HG02885 (cell line): Measurements from ENCODE around the gene TTI1.
"Not testable (repeated sequence)": the region's sequence is repeated elsewhere in the genome, so short reads cannot be mapped to it uniquely, and the experiment has no call there.

Experiments used
- ATAC-seq: cut with Tn5 transposase; IDR thresholded peaks from one replicate; pipeline ENCODE4 v1.9.1; 2021; ENCODE audit warnings: mild to moderate bottlenecking; ENCODE audit not compliant: unreplicated experiment, poor library complexity

The TTI1 gene

DNA sequence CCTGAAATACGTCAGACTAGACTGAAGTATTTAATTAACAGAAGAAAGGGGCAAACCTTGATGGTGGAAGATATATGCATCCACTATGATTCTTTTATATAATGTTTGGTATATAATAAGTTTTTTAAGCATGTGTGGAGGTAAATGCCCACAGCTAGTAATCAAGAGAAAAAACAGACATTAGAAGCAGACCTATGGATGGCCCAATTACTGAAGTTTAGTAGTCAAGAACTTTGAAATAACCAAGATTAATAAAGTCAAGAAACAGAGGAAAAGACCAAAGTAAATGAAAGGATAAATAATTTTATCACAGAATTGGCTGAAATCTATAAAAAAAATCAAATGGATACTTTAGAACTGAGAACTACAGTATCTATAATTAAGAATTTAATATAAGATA, 15.3 kb downstream of the TTI1 start:
- no peak for ATAC-seq

DNA sequence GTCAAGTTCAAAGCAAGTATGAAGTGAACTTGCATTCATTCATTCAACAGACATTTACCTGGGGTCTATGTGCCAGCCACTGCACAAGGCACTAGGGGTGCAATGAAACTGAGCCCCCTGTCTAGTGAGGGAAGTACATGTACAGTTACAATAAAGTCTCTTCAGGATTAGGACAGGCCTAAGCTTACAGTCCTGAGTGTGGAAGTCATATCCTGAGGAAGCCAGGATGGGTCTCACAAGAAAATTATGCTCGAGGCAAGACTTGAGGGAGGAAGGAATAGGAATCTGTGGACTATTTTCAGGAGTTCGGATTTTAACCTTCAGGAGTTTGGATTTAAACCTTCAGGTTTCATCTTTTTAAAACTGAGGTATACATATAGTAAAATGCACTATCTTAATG, 19.4 kb downstream of the TTI1 start:
- ATAC-seq = no peak

DNA sequence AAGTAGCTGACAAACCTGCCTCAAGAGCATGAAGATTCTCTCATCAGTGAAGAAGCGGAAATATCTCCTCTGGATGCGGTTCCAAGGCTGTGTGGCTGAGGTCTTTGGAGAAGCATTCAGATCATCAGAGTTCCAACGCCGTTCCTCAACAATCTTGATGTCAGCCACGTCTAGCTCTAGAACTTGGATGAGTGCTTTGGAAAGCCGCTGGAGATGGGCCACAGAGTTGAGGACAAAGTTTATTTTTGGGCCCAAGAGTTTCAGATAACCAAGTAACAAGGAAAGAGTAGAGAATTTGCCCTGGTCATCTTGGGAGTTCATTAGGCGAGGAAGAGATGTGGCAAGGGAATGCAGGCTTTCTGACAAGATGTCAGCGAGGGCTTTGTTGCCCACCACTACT, 20.9 kb downstream of the TTI1 start:
- ATAC-seq = no peak

DNA sequence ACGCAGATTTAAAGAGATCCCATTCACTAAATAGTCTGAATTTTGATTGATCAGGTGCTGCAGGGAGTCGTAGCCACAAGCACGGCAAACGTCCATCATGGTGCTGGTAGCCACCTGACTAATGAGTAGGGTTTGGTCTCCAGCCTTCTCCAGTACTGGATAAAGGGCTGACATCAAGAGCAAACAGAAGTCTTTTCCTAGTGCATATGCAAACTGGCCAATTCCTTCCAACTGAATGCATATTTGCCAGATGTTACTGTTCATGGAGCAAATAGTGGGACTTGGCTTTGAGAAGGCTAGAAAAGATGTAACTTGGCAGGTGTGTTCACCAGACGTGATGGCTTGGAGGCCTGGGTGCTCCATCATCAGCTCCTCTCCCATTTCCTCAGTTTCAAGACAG, 21.6 kb downstream of the TTI1 start:
- no peak for ATAC-seq

DNA sequence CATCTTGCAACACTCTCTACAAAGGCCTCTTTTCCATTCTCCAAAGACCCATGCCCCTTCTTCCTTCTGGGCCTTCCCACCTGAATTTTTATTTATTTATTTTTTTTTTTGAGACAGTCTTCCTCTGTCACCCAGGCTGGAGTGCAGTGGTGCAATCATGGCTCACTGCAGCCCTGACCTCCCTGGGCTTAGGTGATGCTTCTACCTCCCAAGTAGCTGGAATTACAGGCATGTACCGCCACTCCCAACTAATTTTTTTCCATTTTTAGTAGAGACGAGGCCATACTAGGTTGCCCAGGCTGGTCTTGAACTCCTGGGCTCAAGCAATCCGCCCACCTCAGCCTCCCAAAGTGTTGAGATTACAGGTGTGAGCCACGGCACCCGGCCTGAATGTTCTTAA, 23.8 kb downstream of the TTI1 start:
- not testable (repeated sequence) for ATAC-seq

DNA sequence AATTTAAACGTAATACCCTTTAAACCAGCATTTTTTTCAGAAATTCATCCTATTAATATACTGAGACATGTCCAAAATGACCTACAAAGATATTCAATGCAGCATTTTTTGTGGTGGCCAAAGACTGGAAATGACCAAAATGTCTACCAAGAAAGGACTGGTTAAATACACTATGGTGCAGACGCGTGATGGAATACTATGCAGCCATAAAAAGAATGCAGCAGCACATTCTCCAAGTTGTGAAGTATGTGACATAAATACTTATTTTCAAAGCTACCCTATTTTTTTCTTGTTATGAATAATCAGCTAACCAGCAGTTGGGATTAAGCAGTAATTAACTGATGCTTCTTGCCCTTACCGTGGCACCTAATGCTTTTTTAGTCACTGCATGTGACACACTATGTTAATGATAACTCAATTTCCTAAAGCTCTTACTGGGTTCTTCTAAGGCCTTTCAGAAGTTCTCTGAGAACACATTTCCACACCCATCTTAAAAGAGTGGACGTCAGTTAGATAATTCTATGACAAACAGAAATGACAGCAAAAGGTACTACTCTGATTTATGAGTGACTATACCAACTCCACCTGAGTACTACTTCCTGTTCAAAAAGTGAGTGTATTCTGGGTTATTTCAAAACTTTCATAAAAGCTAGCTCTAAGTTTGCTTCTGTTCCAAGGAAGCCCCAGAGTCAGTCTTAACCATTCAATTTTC, 24.9 kb downstream of the TTI1 start:
- no peak for ATAC-seq

DNA sequence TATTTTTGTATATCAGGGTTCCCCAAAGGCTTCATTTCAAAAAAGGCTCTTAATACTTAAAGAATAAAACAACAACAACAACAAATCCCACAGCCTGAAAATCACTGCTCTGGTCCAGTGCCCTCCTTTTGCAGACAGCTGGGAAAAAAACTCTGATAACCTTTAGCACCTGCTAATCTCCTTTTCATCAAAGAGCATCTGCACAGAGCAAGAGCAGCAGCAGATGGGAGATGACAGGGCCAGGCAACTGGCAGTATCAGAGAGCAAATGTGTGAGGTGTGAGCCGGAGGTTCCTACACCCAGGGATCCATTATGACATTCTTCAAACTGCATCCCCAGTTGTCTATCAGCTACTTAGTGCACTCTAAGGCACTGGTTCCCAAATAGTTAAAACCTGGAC, 25.7 kb downstream of the TTI1 start:
- no peak for ATAC-seq

DNA sequence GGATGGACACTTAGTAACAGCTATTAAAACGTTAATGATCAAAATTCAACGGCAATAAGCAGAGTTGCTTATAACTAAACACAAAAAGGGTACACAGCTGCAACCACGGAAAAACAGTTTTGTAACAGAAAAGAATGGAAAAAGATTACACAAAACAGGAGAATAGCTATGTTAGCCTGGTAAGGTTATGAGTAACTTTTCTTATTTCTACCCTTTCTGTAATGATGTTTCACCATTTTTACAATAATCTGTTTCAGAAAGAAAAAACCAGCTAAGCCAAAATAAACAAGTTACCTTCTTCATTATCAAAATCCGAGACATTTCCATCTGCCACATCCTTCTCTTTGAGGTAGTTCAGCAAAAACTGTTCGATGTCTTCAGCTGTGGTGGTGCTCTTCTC, 27.4 kb downstream of the TTI1 start:
- ATAC-seq = no peak

DNA sequence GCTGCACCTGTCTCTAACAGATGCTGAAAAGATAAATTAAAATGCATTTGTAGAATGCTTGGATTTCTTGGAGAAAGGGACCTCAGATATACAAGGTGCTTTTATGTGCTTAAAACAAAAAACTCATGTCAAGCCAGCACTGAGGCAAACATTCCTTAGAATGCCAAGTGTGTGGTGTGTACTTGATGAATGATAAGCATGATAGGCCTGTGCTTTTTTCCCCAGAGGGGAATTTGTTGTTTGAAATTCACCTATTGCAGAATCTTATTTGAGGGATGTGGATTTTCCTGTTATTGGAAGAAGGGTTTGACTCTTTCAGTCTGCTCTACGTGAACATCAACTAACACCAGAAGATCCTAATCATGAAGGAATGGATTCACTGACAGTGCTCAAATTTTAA, 28.8 kb downstream of the TTI1 start:
- ATAC-seq = no peak

DNA sequence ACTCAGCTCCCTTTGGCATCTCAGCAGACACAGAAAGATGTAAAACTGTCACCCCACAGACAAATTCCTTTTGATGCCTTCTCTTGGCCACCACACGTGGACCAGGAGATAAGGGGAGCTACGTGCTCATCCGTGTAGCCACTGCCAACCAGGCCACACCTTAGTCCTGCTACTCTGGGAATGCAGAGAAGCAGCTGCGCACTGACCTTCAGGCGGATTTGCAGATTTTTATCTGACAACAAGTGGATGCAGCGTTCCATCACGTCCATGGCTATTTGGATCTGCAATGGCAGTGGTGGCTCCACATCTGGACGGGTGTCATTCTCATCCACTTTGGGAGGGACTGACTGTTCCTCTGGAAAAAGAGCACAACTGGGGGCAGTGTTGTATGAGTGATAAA, 30.8 kb downstream of the TTI1 start:
- no peak for ATAC-seq

DNA sequence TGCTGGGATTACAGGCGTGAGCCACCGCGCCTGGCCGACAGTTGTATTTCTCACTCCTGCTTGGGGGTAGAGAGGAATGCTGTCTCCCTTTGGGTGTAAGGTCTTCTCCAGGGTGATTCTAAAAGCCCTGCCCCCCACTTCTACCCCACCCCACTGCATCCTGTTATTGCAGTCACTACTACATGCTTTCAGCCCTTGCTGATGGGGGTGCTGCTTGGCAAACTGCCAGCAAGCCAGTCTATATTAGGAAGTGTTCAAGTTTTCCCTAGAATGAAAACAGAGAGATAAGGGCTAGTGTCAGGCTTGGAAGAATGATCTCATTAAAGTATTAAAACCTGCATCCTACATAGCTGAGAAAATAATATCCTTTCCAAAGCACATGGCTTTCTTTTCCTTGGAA, 31.3 kb downstream of the TTI1 start:
- ATAC-seq = no peak

DNA sequence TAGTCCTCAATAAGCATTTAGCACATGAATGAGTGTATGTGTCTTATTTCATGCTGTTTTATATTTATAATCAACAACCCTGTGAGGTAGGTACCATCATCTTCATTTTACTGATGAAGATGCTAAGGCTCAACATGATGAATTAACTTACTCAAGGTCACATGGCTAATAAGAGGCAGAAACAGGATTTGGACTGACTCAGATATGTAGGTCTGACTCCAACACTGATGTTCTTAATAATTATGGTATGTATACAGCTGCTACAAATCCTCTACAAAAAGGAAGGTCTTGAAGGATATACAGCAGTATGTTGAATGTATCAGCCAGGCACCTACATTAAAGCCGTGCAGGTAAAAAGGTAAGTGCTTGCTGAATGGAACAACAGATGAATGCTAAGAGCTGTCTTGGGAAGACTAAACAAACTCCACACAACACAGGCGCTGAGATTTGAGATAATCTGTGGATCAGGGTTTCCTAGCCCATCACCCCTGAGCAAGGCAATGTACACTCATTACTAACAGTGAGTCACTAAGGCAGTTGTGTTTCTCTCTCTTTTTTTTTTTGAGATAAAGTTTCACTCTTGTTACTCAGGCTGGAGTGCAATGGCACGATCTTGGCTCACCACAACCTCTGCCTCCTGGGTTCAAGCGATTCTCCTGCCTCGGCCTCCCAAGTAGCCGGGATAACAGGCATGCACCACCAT, 31.9 kb downstream of the TTI1 start:
- ATAC-seq = no peak

DNA sequence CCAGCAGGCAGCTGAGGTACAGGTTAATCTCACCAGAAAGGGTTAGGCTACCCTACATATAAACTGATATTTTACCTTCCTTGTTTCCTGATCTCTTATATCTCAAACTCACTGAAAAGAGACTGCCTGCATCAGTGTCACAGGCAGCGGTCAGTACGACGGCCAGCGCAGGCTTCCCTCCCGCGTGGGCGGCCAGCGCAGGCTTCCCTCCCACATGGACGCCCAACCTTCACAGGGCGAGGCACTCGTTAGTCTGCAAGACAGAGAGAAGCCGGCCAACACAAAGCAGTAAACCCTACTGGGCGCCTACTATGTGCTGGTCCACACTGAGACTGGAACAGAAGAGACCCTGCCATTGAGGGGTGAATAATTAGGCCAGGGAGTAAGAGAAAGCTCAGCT, 33.0 kb downstream of the TTI1 start:
- ATAC-seq = no peak

DNA sequence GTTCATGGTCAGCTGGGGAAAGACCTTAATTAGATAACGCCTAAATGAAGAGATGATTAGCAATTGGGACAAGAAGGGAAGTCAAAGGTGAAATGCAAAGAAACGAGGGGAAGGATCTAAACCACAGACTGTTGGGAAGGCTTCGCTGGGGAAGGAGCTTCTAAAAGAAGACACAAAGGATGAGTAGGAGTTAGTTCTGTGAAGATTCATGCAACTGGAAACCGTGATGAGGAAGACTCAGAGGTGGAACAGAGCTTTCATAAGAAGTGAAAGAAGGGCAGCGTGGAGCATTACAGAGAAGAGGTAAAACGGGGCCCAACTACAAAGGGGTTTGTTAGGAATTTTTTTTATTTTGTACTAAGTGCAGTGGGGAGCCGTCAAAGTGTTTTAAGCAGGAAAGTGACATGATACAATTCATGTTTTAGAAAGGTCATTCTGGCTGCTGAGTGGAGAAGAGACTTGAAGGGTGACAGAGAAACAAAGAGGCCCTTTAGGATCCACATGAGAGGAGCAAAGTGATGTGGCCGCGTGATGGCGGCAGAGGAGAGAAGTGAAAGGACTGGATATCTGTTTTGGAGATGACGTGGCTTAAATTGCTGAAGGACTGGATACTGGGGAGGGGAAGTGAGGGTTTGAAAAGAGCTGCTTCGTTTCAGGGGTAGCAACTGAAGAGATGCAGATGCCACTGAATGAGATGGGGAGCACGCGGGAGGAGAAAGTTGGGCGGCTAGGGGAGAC, 33.6 kb downstream of the TTI1 start:
- ATAC-seq = no peak

DNA sequence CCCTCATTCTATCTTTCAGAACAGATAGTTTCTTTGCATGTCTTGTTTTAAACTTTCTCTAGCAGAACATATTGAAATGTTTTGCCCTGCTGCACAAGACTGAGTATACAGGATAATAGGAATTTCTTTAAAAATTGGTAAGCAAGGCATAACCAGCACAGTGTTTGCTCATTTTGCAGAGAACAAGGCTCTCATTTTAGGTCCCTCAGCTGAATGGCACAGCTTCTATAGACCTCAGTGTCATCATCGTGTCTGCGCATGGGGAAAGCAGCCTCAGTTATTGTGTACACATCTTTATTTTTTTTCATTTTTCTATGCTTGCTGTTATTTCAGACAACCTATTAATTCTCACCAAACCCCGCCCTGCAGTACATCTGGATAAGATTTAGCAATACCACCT, 35.7 kb downstream of the TTI1 start:
- no peak for ATAC-seq

DNA sequence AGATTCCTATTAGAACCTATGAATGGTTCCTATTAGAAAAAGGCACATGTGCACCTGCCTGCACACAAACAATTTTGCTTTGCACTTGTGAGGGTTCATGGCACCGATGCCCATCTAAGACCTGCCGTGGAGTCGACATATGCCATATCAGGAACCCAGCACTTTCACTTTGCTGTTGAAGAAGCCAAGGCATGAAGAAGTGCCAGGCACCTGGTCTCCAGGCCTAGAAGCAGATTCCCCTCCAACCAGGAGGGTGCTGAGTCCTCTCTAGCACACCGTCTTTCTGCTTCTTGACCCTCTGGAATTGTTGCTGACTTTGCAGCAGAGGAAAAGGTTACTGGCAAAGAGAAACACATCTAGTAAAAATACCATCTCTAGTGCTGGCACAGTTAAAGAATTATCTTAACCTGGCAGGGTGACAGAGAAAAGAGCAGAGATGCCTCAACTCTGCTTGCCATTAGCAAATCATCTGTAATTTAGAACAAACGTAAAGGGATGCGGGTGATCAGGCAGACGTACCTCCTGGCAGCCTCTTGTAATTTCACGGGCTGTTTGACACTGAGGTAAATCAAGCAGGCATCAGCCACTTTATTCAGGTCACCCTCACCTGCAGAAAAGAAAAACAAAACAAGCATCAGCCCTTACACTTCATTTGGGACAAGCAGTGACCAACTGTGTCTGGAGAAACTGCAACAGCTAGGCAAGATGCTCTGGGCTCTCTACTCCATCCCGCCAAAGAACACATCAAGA, 37.2 kb downstream of the TTI1 start:
- ATAC-seq = no peak

DNA sequence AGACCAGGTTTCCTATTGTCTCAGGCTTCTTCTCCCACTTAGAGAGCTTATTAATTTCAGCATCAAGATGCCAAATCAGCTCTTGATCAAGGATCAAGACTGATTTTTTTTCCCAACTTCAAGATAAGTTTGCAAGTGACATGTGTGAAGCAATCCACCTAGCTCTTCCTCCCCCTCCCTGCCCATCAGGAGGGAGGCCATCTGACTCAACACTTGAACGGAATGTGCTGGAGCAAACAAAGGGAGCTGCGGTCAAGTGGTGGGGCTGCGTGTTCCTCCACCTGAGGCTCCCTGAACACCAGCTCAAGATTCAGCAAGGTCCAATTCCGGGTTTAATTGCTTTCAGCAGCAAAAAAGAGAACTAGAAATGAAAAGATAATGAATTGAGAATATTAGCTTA, 38.7 kb downstream of the TTI1 start:
- no peak for ATAC-seq

DNA sequence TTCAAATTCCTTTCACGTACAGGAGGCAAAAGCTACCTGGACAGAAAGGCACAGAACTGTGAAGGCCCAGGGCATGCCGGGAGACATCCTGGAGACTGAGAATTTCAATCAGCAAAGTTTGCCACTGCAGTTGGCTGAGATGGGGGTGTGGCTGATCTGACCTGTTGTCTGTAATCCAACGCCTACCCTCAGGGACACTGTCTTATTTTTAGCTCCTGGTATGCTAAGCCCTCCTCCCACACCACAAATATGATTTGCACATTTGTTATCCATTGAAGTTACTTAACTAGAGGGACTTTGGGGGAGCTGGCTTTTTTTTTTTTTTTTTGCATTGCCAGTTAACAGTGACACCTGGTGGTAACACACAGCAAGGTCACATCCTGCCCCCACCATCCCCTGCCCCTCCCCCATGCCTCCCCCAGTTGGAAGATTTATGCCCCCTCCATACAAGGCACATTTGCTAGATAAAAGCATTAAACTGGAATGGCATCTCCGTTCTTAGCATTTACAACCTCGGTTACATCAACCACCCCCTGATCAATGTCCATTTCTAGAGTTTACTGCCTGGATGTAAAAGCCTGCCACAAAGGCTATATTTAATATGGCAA, 40.4 kb downstream of the TTI1 start:
- ATAC-seq = no peak

DNA sequence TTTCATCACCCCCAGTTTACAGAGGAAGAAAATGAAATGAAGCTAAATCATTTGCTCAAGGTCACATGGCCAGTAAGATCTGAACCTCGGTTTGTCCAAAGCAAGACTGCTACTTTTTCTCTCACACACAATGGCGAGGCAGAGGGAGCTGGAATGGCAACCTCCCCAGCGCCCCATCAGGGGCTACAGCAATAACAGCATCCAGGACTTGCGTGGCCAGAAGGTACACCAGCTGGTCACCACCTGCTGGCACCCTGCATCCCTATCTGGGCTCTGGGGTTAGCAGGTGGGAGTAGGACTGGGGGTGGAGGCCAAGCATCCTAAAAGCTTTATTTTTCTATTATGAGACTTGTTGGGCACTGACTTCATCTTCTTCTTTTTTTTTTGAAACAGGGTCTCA, 41.3 kb downstream of the TTI1 start:
- no peak for ATAC-seq

DNA sequence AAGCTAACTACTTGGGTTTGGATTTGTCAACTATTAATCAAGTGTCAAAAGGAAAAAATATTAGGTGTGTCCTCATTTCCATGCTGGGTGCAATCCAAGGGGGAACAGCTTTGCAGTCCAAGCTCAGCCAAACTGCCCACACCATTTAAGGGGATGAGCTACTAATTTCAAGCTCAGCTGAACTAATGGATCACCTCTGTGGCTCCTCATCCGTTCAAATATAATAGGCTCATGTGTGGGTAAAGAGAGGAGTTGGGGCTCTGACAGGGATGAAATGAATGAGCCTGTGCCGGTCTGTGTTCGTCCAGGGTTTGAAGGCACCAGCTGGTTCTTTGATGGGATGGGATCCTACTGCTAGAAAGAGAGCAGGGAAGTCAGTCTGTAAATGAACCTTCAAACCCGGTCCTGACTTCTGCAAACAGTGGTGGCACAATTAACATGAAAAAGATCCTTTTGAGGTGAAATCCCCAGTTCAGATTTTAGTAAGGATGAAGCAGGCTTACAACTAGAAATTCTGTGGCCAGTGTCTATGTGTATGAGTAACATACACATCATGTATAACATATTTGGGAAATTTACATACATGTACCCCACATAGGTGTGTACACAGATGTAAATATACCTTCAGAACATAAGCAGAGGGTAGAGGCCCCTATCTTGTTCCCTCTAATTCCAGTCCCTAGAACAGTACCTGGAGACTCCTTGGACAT, 41.9 kb downstream of the TTI1 start:
- ATAC-seq = no peak
